Measurements from ENCODE around the gene AUTS2.

DNA sequence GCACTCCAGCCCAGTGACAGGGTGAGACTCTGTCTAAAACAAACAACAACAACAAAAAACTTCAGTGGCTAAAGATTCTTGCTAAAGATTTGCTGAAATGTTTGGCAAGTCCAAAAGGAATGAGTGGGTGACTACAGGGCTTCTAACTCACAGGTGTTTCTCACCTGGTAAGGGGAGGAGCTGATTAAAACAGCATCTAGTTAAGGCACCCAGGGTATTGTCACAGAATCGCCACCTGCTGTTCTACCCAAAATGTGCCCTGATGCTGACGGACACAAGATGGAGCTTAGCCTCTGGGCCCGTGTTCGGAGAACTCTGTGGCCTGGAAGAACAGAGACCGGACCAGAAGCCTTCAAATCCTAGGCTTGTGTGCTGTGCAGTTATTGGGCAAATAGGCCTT, 1197.7 kb downstream of the AUTS2 start:
- no peak for TF ChIP-seq FOXA1 (IDR thresholded peaks at IDR 0.05)
- TF ChIP-seq TARDBP (IDR thresholded peaks at IDR 0.05), result no peak
- no peak for TF ChIP-seq ELF4 (IDR thresholded peaks at IDR 0.05)
- TF ChIP-seq FOXK2 (IDR thresholded peaks at IDR 0.05), result no peak
- TF ChIP-seq HDGF (IDR thresholded peaks at IDR 0.05; ENCODE audit: borderline replicate concordance), result no peak
- no peak for TF ChIP-seq SUZ12 (IDR thresholded peaks at IDR 0.05)
- TF ChIP-seq BHLHE40 (IDR thresholded peaks at IDR 0.05; ENCODE audit: borderline replicate concordance), result no peak
